Stimulated activated memory B cell treated with anti-CD40 and anti-IgM and Interleukin-4, amounts not matched to agents 10 μg/mL and 1 μg/mL and 100 μg/mL, for 72 hours (primary cell): Measurements from ENCODE around the gene WFIKKN1.
"Not testable (repeated sequence)": the region's sequence is repeated elsewhere in the genome, so short reads cannot be mapped to it uniquely, and the experiment has no call there.

Experiments used
- ATAC-seq: fragments of 150-1000 bp; cut with Tn5 transposase; 2 replicates; pipeline ENCODE4 v1.10.0; 2021
- H3K27ac Mint-ChIP-seq: one replicate; pipeline ENCODE4 v1.8.0; 2022; ENCODE audit warnings: mild to moderate bottlenecking, mixed read lengths
- H3K27me3 Mint-ChIP-seq: one replicate; pipeline ENCODE4 v1.8.0; 2022; ENCODE audit warnings: mixed read lengths
- H3K36me3 Mint-ChIP-seq: one replicate; pipeline ENCODE4 v1.8.0; 2022; ENCODE audit warnings: mixed read lengths
- H3K4me1 Mint-ChIP-seq: one replicate; pipeline ENCODE4 v1.8.0; 2022; ENCODE audit warnings: mixed read lengths
- H3K4me3 Mint-ChIP-seq: one replicate; pipeline ENCODE4 v1.8.0; 2022; ENCODE audit warnings: mild to moderate bottlenecking, moderate library complexity, mixed read lengths
- H3K9me3 Mint-ChIP-seq: one replicate; pipeline ENCODE4 v1.8.0; 2022; ENCODE audit warnings: mixed read lengths

WFIKKN1 gene

GRCh38 chr16:591231-591630 is 39.6 kb upstream of the WFIKKN1 start:
- Mint-ChIP-seq H3K27me3 (peaks cover under 1% of the 10 kb centered on the region), H3K4me3 (peak overlapping the region; percentile 82), H3K9me3 (no peaks in the 10 kb centered on the region), H3K4me1 (peaks cover 68% of the 10 kb centered on the region), H3K27ac (peak overlapping the region; percentile 48), H3K36me3 (peaks cover 5% of the 10 kb centered on the region)
- ATAC-seq = no peak

DNA sequence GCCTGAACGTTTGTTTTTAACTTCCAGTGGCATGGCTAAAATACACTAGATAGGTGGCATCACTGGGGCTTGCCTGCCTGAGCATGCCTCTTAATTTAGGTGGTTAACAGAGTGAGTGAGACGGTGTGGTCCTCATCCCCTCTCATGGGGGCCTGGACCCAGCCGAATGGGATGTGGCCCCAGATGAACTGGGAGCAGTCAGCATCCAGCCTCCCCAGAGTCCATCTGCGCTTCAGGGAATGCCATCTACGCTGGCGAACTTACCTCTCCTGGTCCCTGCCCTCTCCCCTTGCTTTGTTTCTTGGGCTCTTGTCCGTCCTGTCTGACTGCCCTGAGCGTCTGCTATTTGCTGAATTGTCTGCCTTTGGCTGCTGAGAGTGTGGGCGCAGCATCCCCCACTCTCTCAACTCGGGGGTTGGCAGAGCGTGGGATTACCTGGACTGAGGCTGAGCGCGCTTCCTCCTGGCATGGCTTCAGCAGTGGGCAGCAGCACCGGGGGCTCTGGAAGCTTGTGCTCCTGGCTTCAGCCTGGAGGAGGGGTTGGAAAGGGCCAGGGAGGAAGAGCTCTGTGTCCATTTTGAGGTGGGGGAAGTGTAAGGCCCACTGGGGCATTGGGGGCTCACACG is 38.8 kb upstream of the WFIKKN1 start:
- Mint-ChIP-seq H3K9me3 (no peaks in the 10 kb centered on the region), H3K4me3 (peak overlapping the region; percentile 82), H3K36me3 (peaks cover 13% of the 10 kb centered on the region), H3K27ac (no peak overlapping the region), H3K27me3 (no peaks in the 10 kb centered on the region), H3K4me1 (peaks cover 67% of the 10 kb centered on the region)
- no peak for ATAC-seq

DNA sequence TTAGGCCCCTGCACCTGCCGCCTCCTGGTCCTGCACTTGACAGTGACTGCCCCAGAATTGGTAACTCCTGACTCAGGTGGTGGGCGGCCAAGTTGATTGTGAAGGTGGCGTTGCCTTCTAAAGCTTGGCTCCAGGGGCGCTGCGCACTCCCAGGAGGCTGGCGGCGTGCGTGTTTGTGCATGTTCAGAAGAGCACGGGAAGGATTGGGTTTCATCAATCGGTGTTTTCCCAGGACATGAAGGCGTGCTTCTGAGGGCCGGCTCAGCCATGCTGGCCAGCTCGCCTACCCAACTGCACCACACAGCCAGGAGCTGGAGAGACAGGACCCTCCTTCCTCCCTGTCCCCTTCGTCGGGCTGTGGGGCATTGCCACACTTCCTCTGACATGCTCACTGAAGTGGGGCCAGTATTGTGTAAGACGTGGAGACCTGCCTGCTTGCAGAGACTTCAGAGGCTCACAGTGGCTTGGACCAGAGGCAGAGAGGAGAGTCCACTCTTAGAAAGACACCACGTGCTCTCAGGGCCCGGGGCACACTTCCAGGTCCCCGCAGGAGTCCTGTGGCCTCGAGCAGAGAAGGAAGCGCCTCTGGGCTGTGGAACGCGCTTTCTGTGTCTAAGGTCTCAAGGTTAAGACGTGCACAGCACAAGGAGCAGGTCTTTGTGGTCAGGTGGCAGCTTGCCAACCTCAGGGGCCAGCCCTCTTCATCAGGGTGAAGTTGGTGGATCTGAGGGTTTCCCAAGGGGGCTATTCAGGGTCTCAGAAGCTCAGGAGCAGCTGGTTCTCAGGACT is 38.1 kb upstream of the WFIKKN1 start:
- Mint-ChIP-seq H3K27ac (peak overlapping the region; percentile 76), H3K4me1 (peaks cover 62% of the 10 kb centered on the region), H3K27me3 (no peaks in the 10 kb centered on the region), H3K4me3 (no peak overlapping the region), H3K36me3 (peaks cover 14% of the 10 kb centered on the region), H3K9me3 (no peaks in the 10 kb centered on the region)
- no peak for ATAC-seq

GRCh38 chr16:593406-593805 is 37.4 kb upstream of the WFIKKN1 start:
- no peaks in the 10 kb centered on the region for H3K27me3 Mint-ChIP-seq
- H3K4me3 Mint-ChIP-seq = peak overlapping the region; percentile 45
- peak overlapping the region; percentile 76 for H3K27ac Mint-ChIP-seq
- H3K9me3 Mint-ChIP-seq = no peaks in the 10 kb centered on the region
- peaks cover 14% of the 10 kb centered on the region for H3K36me3 Mint-ChIP-seq
- H3K4me1 Mint-ChIP-seq = peaks cover 58% of the 10 kb centered on the region
- ATAC-seq = no peak

DNA sequence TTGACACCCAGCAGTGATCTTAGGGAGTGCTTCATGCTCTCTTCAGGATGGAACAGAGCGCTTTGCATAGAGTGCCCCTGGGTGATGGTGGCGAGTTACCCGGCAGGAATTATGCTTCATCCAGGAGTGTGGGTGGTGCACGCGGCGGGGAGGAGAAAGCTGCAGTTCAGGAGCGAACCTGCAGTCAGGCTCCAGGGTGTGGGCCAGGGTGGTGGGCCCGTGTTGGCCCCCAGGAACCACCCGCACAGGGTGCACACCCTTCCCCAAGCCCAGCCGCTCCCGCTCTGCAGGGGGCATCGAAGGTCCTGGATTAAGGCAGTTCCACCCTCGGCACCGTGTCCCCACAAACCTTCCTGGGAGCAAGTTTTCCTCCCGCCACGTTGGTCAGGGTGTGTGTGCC is 37.0 kb upstream of the WFIKKN1 start:
- Mint-ChIP-seq H3K27ac (peak overlapping the region; percentile 76), H3K4me1 (peaks cover 55% of the 10 kb centered on the region), H3K27me3 (no peaks in the 10 kb centered on the region), H3K9me3 (no peaks in the 10 kb centered on the region), H3K4me3 (peak overlapping the region; percentile 45), H3K36me3 (peaks cover 14% of the 10 kb centered on the region)
- no peak for ATAC-seq

GRCh38 chr16:595094-595528 is 35.7 kb upstream of the WFIKKN1 start:
- Mint-ChIP-seq H3K36me3 (peaks cover 14% of the 10 kb centered on the region), H3K9me3 (no peaks in the 10 kb centered on the region), H3K4me3 (no peak overlapping the region), H3K4me1 (peaks cover 55% of the 10 kb centered on the region), H3K27ac (no peak overlapping the region), H3K27me3 (no peaks in the 10 kb centered on the region)
- no peak for ATAC-seq

GRCh38 chr16:595942-596735 is 34.6 kb upstream of the WFIKKN1 start:
- Mint-ChIP-seq H3K4me1 (peaks cover 47% of the 10 kb centered on the region), H3K4me3 (no peak overlapping the region), H3K27ac (peak overlapping the region; percentile 1), H3K27me3 (no peaks in the 10 kb centered on the region), H3K9me3 (no peaks in the 10 kb centered on the region), H3K36me3 (peaks cover 14% of the 10 kb centered on the region)
- no peak for ATAC-seq

DNA sequence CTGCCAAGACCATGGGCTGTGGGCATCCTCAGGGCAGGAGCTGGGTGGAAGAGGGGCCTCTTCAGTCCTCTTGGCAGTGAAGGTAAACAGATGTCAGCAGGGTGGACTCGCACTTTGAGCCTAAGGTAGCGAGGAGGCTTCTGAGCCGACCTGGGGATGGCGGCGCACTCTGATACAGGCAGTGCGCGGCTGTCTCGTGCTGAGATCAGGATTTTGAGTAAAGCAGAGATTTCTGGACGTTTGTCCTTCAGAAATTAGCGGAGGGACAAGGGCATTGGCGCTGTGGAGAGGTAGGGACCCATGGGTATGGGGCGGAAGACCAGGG is 34.1 kb upstream of the WFIKKN1 start:
- no peak overlapping the region for H3K4me3 Mint-ChIP-seq
- no peaks in the 10 kb centered on the region for H3K27me3 Mint-ChIP-seq
- no peaks in the 10 kb centered on the region for H3K9me3 Mint-ChIP-seq
- H3K4me1 Mint-ChIP-seq = peaks cover 42% of the 10 kb centered on the region
- no peak for ATAC-seq
- H3K27ac Mint-ChIP-seq = peak overlapping the region; percentile 1
- H3K36me3 Mint-ChIP-seq = peaks cover 14% of the 10 kb centered on the region

GRCh38 chr16:597655-598054 is 33.1 kb upstream of the WFIKKN1 start:
- not testable (repeated sequence) for H3K27ac Mint-ChIP-seq, H3K9me3 Mint-ChIP-seq, ATAC-seq, H3K4me3 Mint-ChIP-seq, H3K27me3 Mint-ChIP-seq
- Mint-ChIP-seq H3K4me1 (peaks cover 35% of the 10 kb centered on the region), H3K36me3 (peaks cover 14% of the 10 kb centered on the region)

DNA sequence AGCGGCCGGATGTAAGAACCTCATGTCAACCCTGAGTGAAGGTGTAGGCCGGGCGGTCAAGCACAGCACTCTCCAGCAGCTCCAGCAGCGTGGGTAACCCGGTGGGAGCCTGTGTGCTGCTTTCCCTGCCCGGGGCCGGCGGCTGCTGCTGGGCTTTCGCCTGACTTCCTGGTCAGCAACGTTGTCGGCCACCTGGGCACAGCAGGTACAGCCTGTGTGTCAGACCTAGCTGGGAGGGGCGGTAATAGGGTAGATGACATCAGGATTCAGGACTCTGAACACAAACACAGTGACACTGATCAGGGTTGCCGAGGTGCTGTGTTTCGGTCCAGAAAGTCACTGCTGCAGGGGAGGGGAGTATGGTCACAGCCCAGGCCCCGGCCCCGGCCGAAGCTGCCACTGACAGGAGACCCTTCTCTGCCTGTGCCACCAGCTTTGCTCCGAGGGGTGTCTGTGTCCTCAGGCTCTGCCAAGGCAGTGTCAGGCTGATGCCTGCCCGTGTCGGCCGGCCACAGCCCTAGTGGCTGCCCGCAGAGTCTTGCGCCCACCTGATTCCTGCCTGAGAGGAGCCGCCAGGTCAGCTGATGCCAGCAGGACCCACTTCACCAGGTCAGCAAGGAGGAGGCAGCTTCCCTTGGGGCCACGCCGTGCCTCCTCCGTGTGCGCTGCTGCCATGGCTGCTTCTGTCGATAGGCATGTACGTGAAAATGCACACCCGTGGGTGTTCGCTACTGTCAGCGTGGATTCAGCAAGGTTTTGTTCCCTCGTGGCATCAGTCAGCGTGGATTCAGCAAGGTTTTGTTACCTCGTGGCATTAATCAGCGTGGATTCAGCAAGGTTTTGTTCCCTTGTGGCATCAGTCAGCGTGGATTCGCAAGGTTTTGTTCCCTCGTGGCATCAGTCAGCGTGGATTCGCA is 31.7 kb upstream of the WFIKKN1 start:
- ATAC-seq = no peak
- H3K4me1 Mint-ChIP-seq = peaks cover 34% of the 10 kb centered on the region
- no peak overlapping the region for H3K4me3 Mint-ChIP-seq
- peaks cover 20% of the 10 kb centered on the region for H3K36me3 Mint-ChIP-seq
- H3K27me3 Mint-ChIP-seq = no peaks in the 10 kb centered on the region
- no peak overlapping the region for H3K27ac Mint-ChIP-seq
- H3K9me3 Mint-ChIP-seq = no peaks in the 10 kb centered on the region

- Mint-ChIP-seq H3K27ac (no peak overlapping the region), H3K9me3 (peaks cover 3% of the 10 kb centered on the region), H3K27me3 (no peaks in the 10 kb centered on the region), H3K4me3 (no peak overlapping the region), H3K4me1 (peaks cover 21% of the 10 kb centered on the region), H3K36me3 (peaks cover 25% of the 10 kb centered on the region)
- no peak for ATAC-seq
These were observed 30.0 kb upstream of the WFIKKN1 start for GRCh38 chr16:600781-601180.

- ATAC-seq = no peak
- peaks cover 19% of the 10 kb centered on the region for H3K4me1 Mint-ChIP-seq
- no peaks in the 10 kb centered on the region for H3K27me3 Mint-ChIP-seq
- peaks cover 12% of the 10 kb centered on the region for H3K36me3 Mint-ChIP-seq
- no peak overlapping the region for H3K4me3 Mint-ChIP-seq
- H3K9me3 Mint-ChIP-seq = peaks cover 3% of the 10 kb centered on the region
- no peak overlapping the region for H3K27ac Mint-ChIP-seq
These were observed 26.9 kb upstream of the WFIKKN1 start for GRCh38 chr16:603933-604332.

DNA sequence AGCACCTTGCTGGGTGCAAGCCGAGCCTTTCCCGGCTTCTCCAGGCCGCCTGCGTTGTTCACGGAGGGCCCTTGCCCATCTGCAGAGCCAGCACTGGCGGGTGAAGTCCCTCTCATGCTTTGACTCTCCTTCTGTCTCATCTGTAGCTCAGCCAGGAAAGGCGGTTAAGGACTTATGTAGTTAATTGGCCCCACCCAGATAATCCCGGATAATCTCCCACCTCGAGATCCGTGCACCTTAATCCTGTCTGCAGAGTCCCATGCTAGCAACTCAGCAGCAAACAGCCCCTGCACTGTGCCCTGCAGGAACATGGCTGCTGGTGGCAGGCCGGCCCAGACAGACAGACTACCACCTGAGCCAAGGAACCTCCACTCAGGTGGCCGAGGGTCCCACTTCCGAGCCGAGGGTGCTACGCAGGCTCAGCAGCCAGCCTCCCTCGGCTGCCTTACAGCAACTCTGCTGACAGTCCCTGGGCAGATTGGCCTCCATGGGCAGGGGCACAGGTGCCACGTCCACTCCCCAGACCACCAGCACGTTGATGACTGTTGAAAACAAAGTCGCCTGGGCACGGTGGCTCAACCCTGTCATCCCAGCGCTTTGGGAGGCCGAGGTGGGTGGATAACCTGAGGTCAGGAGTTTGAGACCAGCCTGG is 24.0 kb upstream of the WFIKKN1 start:
- H3K27me3 Mint-ChIP-seq = no peaks in the 10 kb centered on the region
- H3K4me1 Mint-ChIP-seq = peaks cover 40% of the 10 kb centered on the region
- ATAC-seq = no peak

DNA sequence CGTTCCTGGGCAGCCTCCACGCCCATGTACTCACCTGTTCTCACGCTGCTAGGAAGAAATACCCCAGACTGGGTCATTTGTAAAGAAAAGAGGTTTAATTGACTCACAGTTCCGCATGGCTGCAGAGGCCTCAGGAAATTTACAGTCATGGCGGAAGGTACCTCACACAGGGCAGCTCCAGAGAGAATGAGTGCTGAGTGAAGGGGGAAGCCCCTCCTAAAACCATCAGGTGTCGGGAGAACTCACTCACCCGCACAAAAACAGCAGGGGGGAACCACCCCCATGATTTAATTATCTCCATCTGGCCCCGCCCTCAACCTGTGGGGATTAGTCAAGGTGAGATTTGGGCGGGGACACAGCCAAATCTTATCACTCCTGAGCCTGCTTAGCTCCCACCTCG is 22.8 kb upstream of the WFIKKN1 start:
- peaks cover 3% of the 10 kb centered on the region for H3K9me3 Mint-ChIP-seq
- no peaks in the 10 kb centered on the region for H3K27me3 Mint-ChIP-seq
- H3K4me1 Mint-ChIP-seq = peaks cover 34% of the 10 kb centered on the region
- peak; percentile 76 for ATAC-seq
- no peak overlapping the region for H3K4me3 Mint-ChIP-seq
- H3K36me3 Mint-ChIP-seq = peaks cover 11% of the 10 kb centered on the region
- H3K27ac Mint-ChIP-seq = no peak overlapping the region

More for the DNA sequence above, 24.0 kb upstream of the WFIKKN1 start:
- Mint-ChIP-seq H3K4me3 (no peak overlapping the region), H3K27ac (no peak overlapping the region), H3K9me3 (peaks cover 3% of the 10 kb centered on the region), H3K36me3 (peaks cover 12% of the 10 kb centered on the region)
